CD4-positive, alpha-beta T cell (primary cell): ENCODE results near the gene STAG3. TPM values are rescaled to one million over a fixed set of nuclear protein-coding genes. Genes with fewer than 3 reads are reported as not detected.
"Not testable (repeated sequence)": the region's sequence is repeated elsewhere in the genome, so short reads cannot be mapped to it uniquely, and the experiment has no call there.

ENCODE experiments used
- ATAC-seq: fragments of 200-7000 bp; cut with Tn5 transposase; one replicate; pipeline ENCODE4 v1.10.0; 2022; ENCODE audit warnings: mild to moderate bottlenecking; ENCODE audit not compliant: poor library complexity
- CTCF ChIA-PET: fragments of 350-600 bp; sonication (Branson Sonifier 250); formaldehyde crosslinking; loops from one replicate; lab custom pipeline; 2021; ENCODE audit warnings: antibody characterized with exemption, inconsistent platforms; lab: Charles Lee
- POLR2A ChIA-PET: fragments of 350-600 bp; sonication (Branson Sonifier 250); formaldehyde crosslinking; loops from one replicate; lab custom pipeline; 2021; ENCODE audit warnings: antibody characterized with exemption, inconsistent platforms; lab: Charles Lee
- DNase-seq, 14 experiments: peaks; one replicate each; pipeline ENCODE4 v3.0.0-alpha.2; 2013 to 2020; ENCODE audit warnings: mixed read lengths in 2 of 14
- H3K27ac ChIP-seq, 2 donors: one replicate each; pipeline versions ENCODE4 v1.5.1 to v1.7.0; 2013; ENCODE audit warnings: low read length in 2 of 2, low read depth in 1 of 2, mild to moderate bottlenecking in 1 of 2
- H3K27me3 ChIP-seq, 2 experiments: 1 replicate in 1 of 2; 2 replicates in 1 of 2; pipeline versions ENCODE4 v1.6.1 to v1.7.0; 2013; ENCODE audit warnings: low read length in 2 of 2, control low read depth in 1 of 2, mild to moderate bottlenecking in 1 of 2, moderate library complexity in 1 of 2; ENCODE audit not compliant: insufficient read depth in 2 of 2, control insufficient read depth in 1 of 2
- H3K36me3 ChIP-seq: one replicate; pipeline ENCODE4 v1.6.1; 2013; ENCODE audit warnings: low read length, control low read depth; ENCODE audit not compliant: insufficient read depth
- H3K4me1 ChIP-seq: one replicate; pipeline ENCODE4 v1.6.1; 2013; ENCODE audit warnings: low read length, control low read depth; ENCODE audit not compliant: insufficient read depth
- H3K4me3 ChIP-seq: one replicate; pipeline ENCODE4 v1.5.1; 2013; ENCODE audit warnings: mild to moderate bottlenecking, low read length, moderate library complexity
- H3K9me3 ChIP-seq, 2 experiments: 1 replicate in 1 of 2; 2 replicates in 1 of 2; pipeline versions ENCODE4 v1.6.1 to v1.7.0; 2013; ENCODE audit warnings: low read length in 2 of 2, mild to moderate bottlenecking in 2 of 2, control low read depth in 1 of 2, moderate library complexity in 1 of 2; ENCODE audit not compliant: control insufficient read depth in 1 of 2, insufficient read depth in 1 of 2
- H3K27ac Mint-ChIP-seq: one replicate; pipeline ENCODE4 v1.8.0; 2020; ENCODE audit warnings: mixed read lengths
- H3K27me3 Mint-ChIP-seq: one replicate; pipeline ENCODE4 v1.8.0; 2021; ENCODE audit warnings: mixed read lengths
- H3K36me3 Mint-ChIP-seq: one replicate; pipeline ENCODE4 v1.8.0; 2021; ENCODE audit warnings: low read depth, mixed read lengths
- H3K4me1 Mint-ChIP-seq: one replicate; pipeline ENCODE4 v1.8.0; 2021; ENCODE audit warnings: low read depth, mixed read lengths
- H3K4me3 Mint-ChIP-seq: one replicate; pipeline ENCODE4 v1.8.0; 2020; ENCODE audit warnings: mild to moderate bottlenecking, mixed read lengths
- H3K9me3 Mint-ChIP-seq: one replicate; pipeline ENCODE4 v1.8.0; 2020; ENCODE audit warnings: mixed read lengths
- CTCF ChIP-seq: fragments of 200-600 bp; IDR thresholded peaks from one replicate; pipeline ENCODE4 v1.8.0; 2022; ENCODE audit warnings: antibody characterized with exemption, mild to moderate bottlenecking
- intact Hi-C, 2 experiments: fragments of 100-400 bp; cut with DNase I in 1 of 2; cut with micrococcal nuclease in 1 of 2; formaldehyde crosslinking; loops; one replicate each; pipeline versions ENCODE4 v1.15.1 to v1.9.0; 2023 to 2025; cut with DNase I, micrococcal nuclease
- total RNA-seq, 174 experiments: library from RNA in 2 of 174; stranded (reverse) in 2 of 174; gene quantifications; one replicate each; pipeline ENCODE4 v1.2.3 and lab custom pipeline; 2021 to 2026

STAG3 gene
- total RNA-seq, 2 experiments from 2014 or later: 4.0 to 5.5 TPM

GRCh38 chr7:100215895-100216294, 38.2 kb downstream of the STAG3 start:
- H3K4me1 Mint-ChIP-seq: peaks cover 55% of the 10 kb centered on the region
- Histone ChIP-seq H3K27ac (no peak overlapping the region), H3K4me1 (peaks cover 52% of the 10 kb centered on the region), H3K27me3 (no peaks in the 10 kb centered on the region), H3K4me3 (no peak overlapping the region), H3K9me3 (no peaks in the 10 kb centered on the region), H3K36me3 (peaks cover 2% of the 10 kb centered on the region)
- H3K4me3 Mint-ChIP-seq: no peak overlapping the region
- H3K27me3 Mint-ChIP-seq: no peaks in the 10 kb centered on the region
- no peaks in the 10 kb centered on the region for H3K9me3 Mint-ChIP-seq
- DNase-seq (no peak), ATAC-seq (no peak)
- no peak for TF ChIP-seq CTCF
- CTCF ChIA-PET: interaction anchor here (1.3 to 1.4 kb wide), 2 partner anchors 67 to 83 kb away, joined by 3 to 10 read pairs; partner anchors contain the start of gene LAMTOR4
- H3K27ac Mint-ChIP-seq: peak overlapping the region; percentile 40
- intact Hi-C loops: loop anchor here (2.0 to 10.0 kb wide), 2 partner anchors 51 to 231 kb away; partner anchors contain the start of gene GAL3ST4 (in 1 of the 2)
- POLR2A ChIA-PET: interaction anchor here (1.4 kb wide), 1 partner anchor 90 kb away, joined by 4 read pairs; no protein-coding TSS in a partner anchor
- H3K36me3 Mint-ChIP-seq: peaks cover 11% of the 10 kb centered on the region

- H3K27me3 ChIP-seq, H3K27me3 Mint-ChIP-seq, H3K9me3 Mint-ChIP-seq, H3K9me3 ChIP-seq: not testable (repeated sequence)
- ChIA-PET POLR2A (interaction anchor here (0.8 to 2.0 kb wide), 9 partner anchors 28 to 211 kb away, joined by 3 to 6 read pairs (median 4); partner anchors contain the start of genes GPC2, LAMTOR4, STAG3 and ZCWPW1), CTCF (interaction anchor here (1.0 to 2.0 kb wide), 5 partner anchors 28 to 137 kb away, joined by 3 to 6 read pairs (median 4); partner anchors contain the start of gene ZNF3)
- peak; percentile 40 for TF ChIP-seq CTCF
- peak; percentile 46 to 86 (median 76) for DNase-seq
- intact Hi-C loops: loop anchor here (1.0 to 10.0 kb wide), 3 partner anchors 28 to 86 kb away; partner anchors contain the start of gene GAL3ST4 (in 1 of the 2)
- peak; percentile 7 for ATAC-seq
- H3K4me1 Mint-ChIP-seq: peaks cover 61% of the 10 kb centered on the region
- H3K4me3 Mint-ChIP-seq: peak overlapping the region; percentile 90
- H3K36me3 Mint-ChIP-seq: peaks cover 27% of the 10 kb centered on the region
- peaks cover 59% of the 10 kb centered on the region for H3K4me1 ChIP-seq
- H3K27ac ChIP-seq: peak overlapping the region in 1 of 2 donors; percentile 79
- H3K36me3 ChIP-seq: peaks cover 15% of the 10 kb centered on the region
- H3K4me3 ChIP-seq: peak overlapping the region; percentile 44
- peak overlapping the region; percentile 94 for H3K27ac Mint-ChIP-seq
Observed at GRCh38 chr7:100217934-100218333, 40.2 kb downstream of the STAG3 start.

- Mint-ChIP-seq H3K36me3 (peaks cover 41% of the 10 kb centered on the region), H3K4me3 (peak overlapping the region; percentile 95), H3K4me1 (peaks cover 60% of the 10 kb centered on the region), H3K27ac (peak overlapping the region; percentile 98), H3K27me3 (no peaks in the 10 kb centered on the region), H3K9me3 (no peaks in the 10 kb centered on the region)
- H3K9me3 ChIP-seq: no peaks in the 10 kb centered on the region
- intact Hi-C loops: loop anchor here (1.0 to 10.0 kb wide), 2 partner anchors 55 to 87 kb away; partner anchors contain the start of gene GAL3ST4 (in 1 of the 2)
- TF ChIP-seq CTCF: no peak
- no peak for ATAC-seq
- H3K4me3 ChIP-seq: peak overlapping the region; percentile 89
- peak in 3 of 14 experiments; percentile 26 to 42 (median 35) for DNase-seq
- POLR2A ChIA-PET: interaction anchor here (1.2 to 2.3 kb wide), 4 partner anchors 53 to 93 kb away, joined by 3 to 9 read pairs (median 4); partner anchors contain the start of genes LAMTOR4 and MBLAC1
- CTCF ChIA-PET: interaction anchor here (1.6 kb wide), 1 partner anchor 29 kb away, joined by 4 read pairs; no protein-coding TSS in a partner anchor
- peaks cover 69% of the 10 kb centered on the region for H3K4me1 ChIP-seq
- peak overlapping the region; percentile 42 to 99 for H3K27ac ChIP-seq
- H3K36me3 ChIP-seq: peaks cover 25% of the 10 kb centered on the region
- no peaks in the 10 kb centered on the region for H3K27me3 ChIP-seq
Observed at GRCh38 chr7:100219271-100219737, 41.6 kb downstream of the STAG3 start.

- ATAC-seq (peak; percentile 32), DNase-seq (peak in 9 of 14 experiments; percentile 32 to 65 (median 48))
- Mint-ChIP-seq H3K4me3 (peak within 1 kb of the TSS; percentile 95), H3K36me3 (peaks cover 48% of the 10 kb centered on the region), H3K4me1 (peaks cover 61% of the 10 kb centered on the region), H3K27ac (peak within 1 kb of the TSS; percentile 98)
- not testable (repeated sequence) for H3K9me3 Mint-ChIP-seq, H3K27me3 Mint-ChIP-seq, H3K27me3 ChIP-seq, H3K9me3 ChIP-seq
- Histone ChIP-seq H3K4me1 (peaks cover 73% of the 10 kb centered on the region), H3K4me3 (peak within 1 kb of the TSS; percentile 89), H3K27ac (peak within 1 kb of the TSS; percentile 98 to 99), H3K36me3 (peaks cover 32% of the 10 kb centered on the region)
- CTCF ChIA-PET: interaction anchor here (1.2 to 1.6 kb wide), 2 partner anchors 30 to 87 kb away, joined by 4 read pairs; no protein-coding TSS in a partner anchor
- POLR2A ChIA-PET: interaction anchor here (0.7 to 3.5 kb wide), 12 partner anchors 18 to 472 kb away, joined by 3 to 18 read pairs (median 7); partner anchors contain the start of genes AP4M1, CNPY4, GAL3ST4 and LAMTOR4
- intact Hi-C loops: loop anchor here (1.0 to 10.0 kb wide), 5 partner anchors 52 to 207 kb away; partner anchors contain the start of genes GAL3ST4 (in 1 of the 2), MEPCE (in 1 of the 2) and ZCWPW1 (in 1 of the 2)
Observed at GRCh38 chr7:100219801-100220585, 42.3 kb downstream of the STAG3 start, which contains the start of gene PVRIG. Gene PVRIG, plus strand, starts transcription at chr7:100219949. Its CDS starts 22 bp downstream, at chr7:100219971.
